HG02981 (cell line): ENCODE measurements around the gene SPRYD3.
A peak's percentile ranks its signal among the peaks of the same experiment; 100 is the strongest.

ENCODE experiments used
- ATAC-seq: cut with Tn5 transposase; IDR thresholded peaks from one replicate; pipeline ENCODE4 v1.9.1; 2021; ENCODE audit warnings: mild to moderate bottlenecking, moderate library complexity; ENCODE audit not compliant: unreplicated experiment

The SPRYD3 gene

DNA sequence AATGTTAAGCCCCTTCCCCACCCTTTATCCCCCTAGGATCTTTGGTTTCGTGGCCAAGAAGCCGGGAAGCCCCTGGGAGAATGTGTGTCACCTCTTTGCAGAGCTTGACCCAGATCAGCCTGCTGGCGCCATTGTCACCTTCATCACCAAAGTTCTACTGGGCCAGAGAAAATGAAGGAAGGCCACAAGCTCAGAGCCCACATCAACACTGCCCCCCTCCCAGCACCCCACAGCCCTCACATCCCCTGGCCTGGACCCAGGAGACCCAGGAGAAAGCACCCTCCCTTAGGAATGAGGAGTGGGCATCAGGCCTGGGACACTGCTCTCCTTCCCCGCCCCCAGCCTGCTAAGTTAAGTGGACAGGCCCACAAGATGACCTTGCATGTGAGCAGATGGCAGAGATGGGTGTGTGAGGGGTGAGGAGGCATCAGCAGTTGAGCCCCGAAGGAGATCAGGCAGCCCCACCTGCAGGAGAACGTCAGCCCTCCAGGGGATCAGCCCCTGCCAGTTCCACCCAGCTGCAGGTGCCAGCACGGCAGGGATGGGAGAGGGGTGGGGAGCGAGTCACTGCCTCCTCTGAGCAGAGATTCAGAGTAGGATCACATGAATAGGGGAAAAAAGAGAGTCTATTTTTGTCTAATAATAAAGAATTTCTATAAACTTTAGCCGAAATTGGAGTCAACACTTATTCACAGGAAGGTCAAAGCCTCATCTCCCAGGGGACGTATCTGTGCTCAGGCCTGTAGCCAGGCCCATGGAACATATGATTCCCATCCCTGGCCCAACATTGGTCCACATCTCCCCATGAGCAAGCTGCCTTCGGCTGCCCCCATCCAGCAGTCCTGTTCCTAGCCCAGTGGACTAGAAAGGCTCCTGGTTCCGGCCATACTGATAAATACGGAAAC, 15.2 kb downstream of the SPRYD3 start:
- no peak for ATAC-seq

- ATAC-seq, result no peak
Measured at GRCh38 chr12:53062977-53063707, 16.0 kb downstream of the SPRYD3 start.

GRCh38 chr12:53062011-53062961, 16.9 kb downstream of the SPRYD3 start:
- no peak for ATAC-seq

- ATAC-seq, result no peak
Measured at GRCh38 chr12:53061404-53062010, 17.7 kb downstream of the SPRYD3 start.

GRCh38 chr12:53060721-53061276, 18.4 kb downstream of the SPRYD3 start:
- ATAC-seq, result no peak

DNA sequence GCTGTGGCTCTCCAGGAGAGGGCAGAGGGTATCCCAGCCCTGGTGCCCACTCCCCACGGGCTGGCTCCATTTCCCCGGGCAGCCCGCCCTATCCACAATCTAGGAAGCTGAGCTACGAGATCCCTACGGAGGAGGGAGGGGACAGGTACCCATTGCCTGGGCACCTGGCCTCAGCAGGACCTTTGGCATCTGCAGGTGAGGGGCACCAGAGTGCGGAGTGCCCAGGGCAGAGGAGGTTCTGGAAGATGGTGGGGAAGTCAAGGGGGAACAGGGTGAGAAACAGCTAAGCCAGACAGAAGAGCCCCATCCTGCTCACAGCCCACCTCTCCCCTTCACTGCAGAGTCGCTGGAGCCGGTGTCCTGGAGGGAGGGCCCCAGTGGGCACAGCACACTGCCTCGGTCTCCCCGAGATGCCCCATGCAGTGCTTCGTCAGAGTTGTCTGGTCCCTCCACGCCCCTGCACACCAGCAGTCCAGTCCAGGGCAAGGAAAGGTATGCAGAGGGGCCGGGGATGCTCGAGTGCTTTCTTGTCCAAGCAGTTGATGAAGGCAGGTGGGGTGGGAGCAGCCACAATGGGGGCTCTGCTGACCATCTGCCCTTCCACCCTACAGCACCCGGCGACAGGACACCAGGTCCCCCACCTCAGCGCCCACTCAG, 19.0 kb downstream of the SPRYD3 start:
- no peak for ATAC-seq

DNA sequence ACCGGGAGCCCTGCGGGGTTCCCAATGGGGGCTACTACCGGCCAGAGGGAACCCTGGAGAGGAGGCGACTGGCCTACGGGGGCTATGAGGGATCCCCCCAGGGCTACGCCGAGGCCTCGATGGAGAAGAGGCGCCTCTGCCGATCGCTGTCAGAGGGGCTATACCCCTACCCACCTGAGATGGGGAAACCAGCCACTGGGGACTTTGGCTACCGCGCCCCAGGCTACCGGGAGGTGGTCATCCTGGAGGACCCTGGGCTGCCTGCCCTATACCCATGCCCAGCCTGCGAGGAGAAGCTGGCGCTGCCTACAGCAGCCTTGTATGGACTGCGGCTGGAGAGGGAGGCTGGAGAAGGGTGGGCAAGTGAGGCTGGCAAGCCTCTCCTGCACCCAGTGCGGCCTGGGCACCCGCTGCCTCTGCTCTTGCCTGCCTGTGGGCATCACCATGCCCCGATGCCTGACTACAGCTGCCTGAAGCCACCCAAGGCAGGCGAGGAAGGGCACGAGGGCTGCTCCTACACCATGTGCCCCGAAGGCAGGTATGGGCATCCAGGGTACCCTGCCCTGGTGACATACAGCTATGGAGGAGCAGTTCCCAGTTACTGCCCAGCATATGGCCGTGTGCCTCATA, 19.6 kb downstream of the SPRYD3 start:
- no peak for ATAC-seq

DNA sequence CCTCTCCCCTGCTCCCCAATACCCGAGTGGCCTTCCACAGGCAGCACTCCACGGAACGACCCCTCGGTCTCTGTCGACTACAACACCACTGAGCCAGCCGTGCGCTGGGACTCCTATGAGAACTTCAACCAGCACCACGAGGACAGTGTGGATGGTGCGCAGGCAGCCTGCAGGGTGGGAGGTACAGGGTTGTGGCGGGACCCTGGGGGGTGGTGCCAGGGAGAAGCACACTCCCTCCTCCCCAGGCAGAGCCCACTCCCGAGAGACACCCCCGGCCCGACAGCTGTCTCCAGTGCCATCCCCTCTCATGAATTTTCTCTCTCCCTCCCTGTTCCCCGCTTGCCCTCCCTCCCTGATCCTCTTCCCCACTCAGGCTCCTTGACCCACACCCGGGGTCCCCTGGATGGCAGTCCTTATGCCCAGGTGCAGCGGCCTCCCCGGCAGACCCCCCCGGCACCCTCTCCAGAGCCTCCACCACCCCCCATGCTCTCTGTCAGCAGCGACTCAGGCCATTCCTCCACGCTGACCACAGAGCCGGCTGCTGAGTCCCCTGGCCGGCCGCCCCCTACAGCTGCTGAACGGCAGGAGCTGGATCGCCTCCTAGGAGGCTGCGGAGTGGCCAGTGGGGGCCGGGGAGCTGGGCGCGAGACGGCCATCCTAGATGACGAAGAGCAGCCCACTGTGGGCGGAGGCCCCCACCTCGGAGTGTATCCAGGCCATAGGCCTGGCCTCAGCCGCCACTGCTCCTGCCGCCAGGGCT, 20.3 kb downstream of the SPRYD3 start:
- ATAC-seq, result no peak

GRCh38 chr12:53057816-53058500, 21.2 kb downstream of the SPRYD3 start:
- ATAC-seq, result no peak

GRCh38 chr12:53056901-53057300, 22.3 kb downstream of the SPRYD3 start:
- ATAC-seq, result no peak

DNA sequence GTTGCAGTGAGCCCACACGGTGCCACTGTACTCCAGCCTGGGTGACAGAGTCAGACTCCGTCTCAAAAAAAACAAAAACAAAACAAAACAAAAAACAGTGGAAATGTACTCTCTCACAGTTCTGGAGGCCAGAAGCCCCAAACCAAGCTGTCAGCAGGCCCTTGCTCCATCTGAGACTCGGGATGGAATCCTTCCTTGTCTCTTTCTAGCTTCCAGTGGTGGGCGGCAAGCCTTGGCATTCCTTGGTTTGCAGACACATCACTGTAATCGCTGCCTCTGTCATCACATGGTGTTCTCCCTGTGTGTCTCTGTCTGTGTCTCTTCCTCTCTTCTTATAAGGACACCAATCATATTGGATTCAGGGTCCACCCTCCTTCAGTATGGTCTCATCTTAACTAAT, 22.9 kb downstream of the SPRYD3 start:
- ATAC-seq, result no peak

DNA sequence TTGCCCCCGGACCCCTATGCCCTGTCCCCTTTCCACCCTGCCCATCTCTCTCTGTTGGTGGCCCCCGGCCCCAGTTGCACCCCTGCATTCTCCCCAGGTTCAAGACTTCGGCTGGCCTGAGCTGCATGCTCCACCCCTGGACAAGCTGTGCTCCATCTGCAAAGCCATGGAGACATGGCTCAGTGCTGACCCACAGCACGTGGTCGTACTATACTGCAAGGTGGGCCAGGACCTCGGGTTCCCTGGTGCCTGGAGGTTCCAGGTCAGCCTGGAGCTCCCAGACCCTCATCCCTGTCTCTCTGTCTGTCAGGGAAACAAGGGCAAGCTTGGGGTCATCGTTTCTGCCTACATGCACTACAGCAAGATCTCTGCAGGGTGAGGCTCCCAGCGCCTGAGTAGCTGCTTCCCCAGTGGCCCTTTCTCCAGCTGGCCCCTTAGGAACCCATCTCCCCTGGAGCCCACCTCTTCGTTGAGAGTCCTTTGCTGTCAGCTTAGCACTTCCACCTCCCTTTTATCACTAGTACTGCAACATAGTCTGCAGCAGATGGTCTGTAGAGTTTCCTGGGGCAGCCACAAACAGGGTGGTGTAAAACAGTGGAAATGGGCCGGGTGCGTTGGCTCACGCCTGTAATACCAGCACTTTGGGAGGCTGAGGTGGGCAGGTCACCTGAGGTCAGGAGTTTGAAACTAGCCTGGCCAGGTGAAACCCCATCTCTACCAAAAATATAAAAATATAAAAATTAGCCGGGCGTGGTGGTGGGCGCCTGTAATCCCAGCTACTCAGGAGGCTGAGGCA, 23.5 kb downstream of the SPRYD3 start:
- no peak for ATAC-seq

- peak; percentile 95 for ATAC-seq
Measured at GRCh38 chr12:53054112-53054878, 24.9 kb downstream of the SPRYD3 start.

DNA sequence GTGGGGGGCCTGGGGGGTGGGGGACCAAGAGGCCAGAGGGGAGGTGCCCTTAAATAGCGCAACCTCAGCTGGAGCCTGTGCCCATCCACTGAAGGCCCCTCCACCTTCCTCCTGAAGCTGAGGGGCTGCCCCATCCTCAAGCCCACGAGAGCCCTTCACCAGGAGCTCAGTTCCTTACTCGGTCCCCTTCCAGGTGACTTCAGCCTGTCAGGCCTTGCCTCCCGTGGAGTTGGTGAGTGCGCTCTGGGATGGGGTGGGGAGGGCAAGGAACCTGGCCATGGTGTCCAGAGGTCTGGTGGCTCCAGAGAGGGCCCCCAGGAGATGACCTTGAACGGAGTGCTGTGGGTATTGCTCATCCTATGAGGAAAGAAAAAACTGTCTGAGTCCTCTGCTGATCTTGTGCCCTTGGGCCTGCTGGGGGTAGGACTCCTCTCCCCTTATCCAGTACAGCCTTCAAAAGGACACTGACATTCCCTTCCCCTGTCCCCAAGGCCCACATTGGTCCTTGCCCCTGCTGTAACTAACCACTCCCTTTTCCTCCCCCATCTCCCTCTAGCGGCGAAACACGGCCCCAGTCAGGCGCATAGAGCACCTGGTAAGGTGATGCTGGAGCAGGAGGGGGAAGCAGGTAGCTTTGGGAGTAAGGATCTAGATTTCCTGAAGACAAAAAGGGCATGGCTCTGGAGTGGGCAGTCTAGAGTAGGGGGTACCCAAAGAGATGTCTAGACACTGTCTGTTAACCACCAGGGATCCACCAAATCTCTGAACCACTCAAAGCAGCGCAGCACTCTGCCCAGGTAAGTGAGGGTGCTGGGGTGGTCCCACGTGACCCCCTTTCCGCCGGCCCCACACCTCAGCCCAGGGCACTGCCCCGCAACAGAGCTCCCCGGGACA, 25.7 kb downstream of the SPRYD3 start:
- ATAC-seq, result no peak

- ATAC-seq, result no peak
Measured at GRCh38 chr12:53052419-53053217, 26.6 kb downstream of the SPRYD3 start.
